Naive thymus-derived CD4-positive, alpha-beta T cell (primary cell): ENCODE measurements around the gene KLF11. TPM values are rescaled to one million over a fixed set of nuclear protein-coding genes. Genes with fewer than 3 reads are reported as not detected.
"Not testable (repeated sequence)": the region's sequence is repeated elsewhere in the genome, so short reads cannot be mapped to it uniquely, and the experiment has no call there.

Experiments
- ATAC-seq: fragments of 150-1000 bp; cut with Tn5 transposase; 2 replicates; pipeline ENCODE4 v1.10.0; 2021; ENCODE audit warnings: mild to moderate bottlenecking, moderate library complexity
- CTCF ChIA-PET: fragments of 350-600 bp; sonication (Branson Sonifier 250); formaldehyde crosslinking; loops from one replicate; lab custom pipeline; 2021; ENCODE audit warnings: antibody characterized with exemption; lab: Charles Lee
- POLR2A ChIA-PET: fragments of 350-600 bp; sonication (Branson Sonifier 250); formaldehyde crosslinking; loops from one replicate; lab custom pipeline; 2021; ENCODE audit warnings: antibody characterized with exemption, inconsistent platforms; lab: Charles Lee
- DNase-seq, 9 donors: peaks; one replicate each; pipeline versions ENCODE4 v3.0.0 to v3.0.0-alpha.2; 2020 to 2022; ENCODE audit warnings: mixed read lengths in 1 of 9
- H3K27ac ChIP-seq: one replicate; pipeline ENCODE4 v1.7.0; 2013; ENCODE audit warnings: mild to moderate bottlenecking, low read depth, low read length, moderate library complexity
- H3K27me3 ChIP-seq, 2 donors: one replicate each; pipeline ENCODE4 v1.7.0; 2013; ENCODE audit warnings: low read length in 2 of 2, mild to moderate bottlenecking in 2 of 2, moderate library complexity in 2 of 2; ENCODE audit not compliant: control insufficient read depth in 2 of 2, insufficient read depth in 2 of 2
- H3K36me3 ChIP-seq, 3 experiments: 1 replicate in 2 of 3; 2 replicates in 1 of 3; pipeline ENCODE4 v1.7.0; 2013; ENCODE audit warnings: low read length in 3 of 3, mild to moderate bottlenecking in 3 of 3, moderate library complexity in 1 of 3; ENCODE audit not compliant: insufficient read depth in 3 of 3, control insufficient read depth in 2 of 3
- H3K4me1 ChIP-seq, 2 donors: one replicate each; pipeline ENCODE4 v1.7.0; 2013; ENCODE audit warnings: low read length in 2 of 2, mild to moderate bottlenecking in 2 of 2, moderate library complexity in 1 of 2; ENCODE audit not compliant: control insufficient read depth in 2 of 2, insufficient read depth in 2 of 2
- H3K4me3 ChIP-seq: 2 replicates; pipeline ENCODE4 v1.7.0; 2013; ENCODE audit warnings: mild to moderate bottlenecking, low read length
- H3K9me3 ChIP-seq, 3 experiments: 1 replicate in 2 of 3; 2 replicates in 1 of 3; pipeline ENCODE4 v1.7.0; 2013; ENCODE audit warnings: low read length in 3 of 3; ENCODE audit not compliant: control insufficient read depth in 2 of 3
- H3K27ac Mint-ChIP-seq, 9 donors: one replicate each; pipeline ENCODE4 v1.8.0; 2020 to 2022; ENCODE audit warnings: mixed read lengths in 9 of 9, mild to moderate bottlenecking in 8 of 9, moderate library complexity in 5 of 9, inconsistent platforms in 2 of 9
- H3K27me3 Mint-ChIP-seq, 5 donors: one replicate each; pipeline ENCODE4 v1.8.0; 2021 to 2022; ENCODE audit warnings: mixed read lengths in 5 of 5, mild to moderate bottlenecking in 1 of 5
- H3K36me3 Mint-ChIP-seq, 5 donors: one replicate each; pipeline ENCODE4 v1.8.0; 2020 to 2022; ENCODE audit warnings: mixed read lengths in 5 of 5, mild to moderate bottlenecking in 3 of 5, inconsistent platforms in 1 of 5
- H3K4me1 Mint-ChIP-seq, 7 donors: one replicate each; pipeline ENCODE4 v1.8.0; 2020 to 2022; ENCODE audit warnings: mixed read lengths in 7 of 7, mild to moderate bottlenecking in 3 of 7, inconsistent platforms in 1 of 7
- H3K4me3 Mint-ChIP-seq, 10 donors: one replicate each; pipeline ENCODE4 v1.8.0; 2020 to 2022; ENCODE audit warnings: mild to moderate bottlenecking in 10 of 10, mixed read lengths in 10 of 10, moderate library complexity in 6 of 10, inconsistent platforms in 2 of 10
- H3K9me3 Mint-ChIP-seq, 11 donors: one replicate each; pipeline ENCODE4 v1.8.0; 2020 to 2022; ENCODE audit warnings: mixed read lengths in 11 of 11, mild to moderate bottlenecking in 4 of 11, inconsistent platforms in 1 of 11, moderate library complexity in 1 of 11
- intact Hi-C, 2 donors: fragments of 100-400 bp; cut with micrococcal nuclease; formaldehyde crosslinking; loops; one replicate each; pipeline ENCODE4 v1.15.1; 2023
- polyA plus RNA-seq, 2 donors: library from polyadenylated mRNA; unstranded; fragments of 300-500 nt; fragmentation: Illumina TruSeq; gene quantifications; one replicate each; pipeline ENCODE4 v1.2.3, GENCODE V29; 2021
- total RNA-seq, 6 experiments: library from RNA in 5 of 6; stranded (reverse) in 5 of 6; gene quantifications; 1 replicate in 5 of 6; 2 replicates in 1 of 6; pipeline ENCODE4 v1.2.3 and lab custom pipeline; 2021 to 2026

Gene KLF11
- total and polyA plus RNA-seq, 7 experiments from 2014 or later, result 1.3 to 48.6 (median 4.8) TPM

DNA sequence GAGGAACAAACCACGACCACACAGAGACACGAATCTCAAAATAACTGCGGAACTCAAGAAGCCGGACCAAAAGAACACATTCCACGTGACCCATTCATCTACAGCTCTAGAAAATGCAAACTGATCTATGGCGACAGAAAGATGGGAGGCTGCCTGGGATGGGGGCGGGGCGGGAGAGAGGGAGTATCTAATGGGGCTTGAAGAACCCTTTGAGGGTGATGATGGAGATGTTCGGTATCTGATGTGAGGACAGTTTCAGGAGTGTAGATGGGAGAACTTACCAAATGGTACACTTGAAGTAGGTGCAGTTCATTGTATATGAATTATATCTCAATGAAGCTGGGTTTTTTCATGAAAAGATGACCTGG, 34.6 kb upstream of the KLF11 start:
- Mint-ChIP-seq H3K27me3 (peaks cover 5 to 27% (median 11%) of the 10 kb centered on the region in 5 donors), H3K4me3 (peak overlapping the region in 1 of 10 donors; percentile 23), H3K36me3 (no peaks in the 10 kb centered on the region), H3K27ac (no peak overlapping the region), H3K4me1 (peaks cover 0 to 1% (median 0%) of the 10 kb centered on the region in 7 donors), H3K9me3 (no peaks in the 10 kb centered on the region)
- H3K36me3 ChIP-seq, result no peaks in the 10 kb centered on the region
- H3K4me3 ChIP-seq, result no peak overlapping the region
- intact Hi-C loops, result no loop called here
- no peaks in the 10 kb centered on the region for H3K4me1 ChIP-seq
- H3K27ac ChIP-seq, result no peak overlapping the region
- CTCF ChIA-PET, result interaction anchor here (0.6 kb wide), 1 partner anchor 164 kb away, joined by 3 read pairs; no protein-coding TSS in a partner anchor
- DNase-seq (no peak), ATAC-seq (no peak)
- no peaks in the 10 kb centered on the region for H3K27me3 ChIP-seq
- POLR2A ChIA-PET, result no interaction called here
- H3K9me3 ChIP-seq, result no peaks in the 10 kb centered on the region

DNA sequence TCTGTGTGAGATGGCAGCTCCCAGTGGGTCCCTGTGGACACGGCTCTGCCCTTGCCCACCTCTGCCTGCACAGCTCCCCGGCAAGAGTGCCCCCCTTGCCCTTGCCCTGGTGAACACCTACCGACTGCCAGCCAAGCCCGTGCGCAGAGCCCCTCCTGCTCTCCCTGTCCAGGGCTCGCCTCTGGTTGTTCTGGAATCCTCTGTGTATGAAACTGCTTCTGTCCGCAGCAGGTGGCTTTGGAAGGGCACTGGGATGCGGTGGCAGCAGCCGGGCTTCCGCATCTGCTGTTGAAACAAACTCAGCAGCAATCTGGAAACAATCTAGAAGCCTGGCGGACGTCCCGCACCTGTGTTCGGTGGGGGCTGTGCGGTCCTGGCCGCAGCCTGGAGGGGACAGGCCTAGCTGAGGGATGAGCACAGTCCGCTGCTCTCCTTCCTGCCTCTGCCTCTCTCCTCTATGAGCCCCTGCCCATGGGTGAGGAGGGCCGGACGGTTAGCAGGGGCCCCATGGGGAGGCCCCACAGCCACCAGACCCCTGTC, 34.0 kb upstream of the KLF11 start:
- ChIA-PET CTCF (no interaction called here), POLR2A (no interaction called here)
- no peak for DNase-seq
- Mint-ChIP-seq H3K4me3 (no peak overlapping the region), H3K36me3 (no peaks in the 10 kb centered on the region), H3K9me3 (no peaks in the 10 kb centered on the region), H3K27me3 (peaks cover 5 to 27% (median 11%) of the 10 kb centered on the region in 5 donors), H3K4me1 (peaks cover 0 to 1% (median 0%) of the 10 kb centered on the region in 7 donors), H3K27ac (no peak overlapping the region)
- H3K4me1 ChIP-seq, result no peaks in the 10 kb centered on the region
- H3K36me3 ChIP-seq, result no peaks in the 10 kb centered on the region
- intact Hi-C loops, result no loop called here
- H3K4me3 ChIP-seq, result no peak overlapping the region
- no peaks in the 10 kb centered on the region for H3K27me3 ChIP-seq
- H3K9me3 ChIP-seq, result no peaks in the 10 kb centered on the region
- ATAC-seq, result no peak
- no peak overlapping the region for H3K27ac ChIP-seq

DNA sequence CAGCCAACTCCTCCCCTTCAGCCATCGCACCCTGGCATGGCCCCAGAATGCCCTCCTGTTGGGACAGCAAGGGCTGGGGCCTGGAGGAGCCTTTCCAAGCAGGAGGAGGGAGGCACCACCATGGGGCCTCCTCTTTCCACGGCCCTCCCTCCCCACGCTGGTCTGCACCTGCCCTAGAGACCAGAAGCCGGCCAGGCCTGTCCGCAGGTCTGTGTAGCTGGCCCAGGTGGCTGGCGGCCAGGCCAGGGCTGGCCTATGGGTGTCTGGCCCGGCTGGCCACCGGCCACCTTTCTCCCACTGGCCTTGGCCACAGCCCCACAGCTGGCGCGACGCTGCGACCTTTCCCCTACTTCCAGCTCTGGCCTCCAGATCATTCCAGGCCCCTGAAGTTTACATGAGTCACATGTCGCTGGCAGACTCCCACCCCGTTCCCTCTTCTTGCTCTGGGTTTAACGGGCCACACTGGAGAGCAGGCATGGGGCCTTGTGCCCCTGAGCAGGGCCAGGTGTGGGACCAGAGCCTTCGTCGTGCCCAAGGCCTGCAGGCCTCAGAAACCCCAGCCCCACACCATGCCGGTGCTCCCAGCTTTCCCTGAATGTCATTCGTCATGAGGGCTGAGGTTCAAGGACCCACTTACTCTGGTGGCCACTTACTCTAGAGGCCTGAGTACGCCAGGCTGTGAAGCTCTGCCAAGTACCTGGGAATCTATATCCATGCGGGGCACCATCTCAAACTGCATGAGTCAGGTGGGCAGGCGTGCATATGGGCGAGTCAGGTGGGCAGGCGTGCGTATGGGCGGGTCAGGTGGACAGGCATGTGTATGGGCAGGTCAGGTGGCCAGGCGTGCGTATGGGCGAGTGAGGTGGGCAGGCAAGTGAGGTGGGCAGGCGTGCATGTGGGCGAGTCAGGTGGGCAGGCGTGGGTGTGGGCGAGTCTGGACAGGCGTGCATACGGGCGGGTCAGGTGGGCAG, 33.3 kb upstream of the KLF11 start:
- intact Hi-C loops, result no loop called here
- peaks cover 5 to 27% (median 11%) of the 10 kb centered on the region in 5 donors for H3K27me3 Mint-ChIP-seq
- Histone ChIP-seq H3K4me1 (no peaks in the 10 kb centered on the region), H3K9me3 (no peaks in the 10 kb centered on the region), H3K36me3 (no peaks in the 10 kb centered on the region), H3K4me3 (no peak overlapping the region), H3K27ac (no peak overlapping the region), H3K27me3 (no peaks in the 10 kb centered on the region)
- ChIA-PET POLR2A (no interaction called here), CTCF (no interaction called here)
- no peak overlapping the region for H3K27ac Mint-ChIP-seq
- H3K4me1 Mint-ChIP-seq, result peaks cover 0 to 1% (median 0%) of the 10 kb centered on the region in 7 donors
- DNase-seq (no peak), ATAC-seq (peak; percentile 6)
- H3K9me3 Mint-ChIP-seq, result no peaks in the 10 kb centered on the region
- H3K4me3 Mint-ChIP-seq, result no peak overlapping the region
- no peaks in the 10 kb centered on the region for H3K36me3 Mint-ChIP-seq

DNA sequence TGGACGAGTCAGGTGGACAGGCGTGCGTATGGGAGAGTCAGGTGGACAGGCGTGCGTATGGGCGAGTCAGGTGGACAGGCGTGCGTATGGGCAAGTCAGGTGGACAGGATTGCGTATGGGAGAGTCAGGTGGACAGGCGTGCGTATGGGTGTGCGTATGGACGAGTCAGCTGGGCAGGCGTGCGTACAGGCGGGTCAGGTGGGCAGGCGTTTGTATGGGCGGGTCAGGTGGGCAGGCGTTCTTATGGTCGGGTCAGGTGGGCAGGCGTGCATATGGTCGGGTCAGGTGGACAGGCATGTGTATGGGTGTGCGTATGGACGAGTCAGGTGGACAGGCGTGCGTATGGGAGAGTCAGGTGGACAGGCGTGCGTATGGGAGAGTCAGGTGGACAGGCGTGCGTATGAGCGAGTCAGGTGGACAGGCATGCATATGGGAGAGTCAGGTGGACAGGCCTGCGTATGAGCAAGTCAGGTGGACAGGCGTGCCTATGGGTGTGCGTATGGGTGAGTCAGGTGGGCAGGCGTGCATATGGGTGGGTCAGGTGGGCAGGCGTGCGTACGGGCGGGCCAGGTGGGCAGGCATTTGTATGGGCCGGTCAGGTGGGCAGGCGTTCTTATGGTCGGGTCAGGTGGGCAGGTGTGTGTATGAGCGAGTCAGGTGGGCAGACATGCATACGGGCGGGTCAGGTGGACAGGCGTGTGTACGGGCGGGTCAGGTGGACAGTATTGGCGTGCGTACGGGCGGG, 32.3 kb upstream of the KLF11 start:
- H3K4me3 Mint-ChIP-seq, H3K4me1 ChIP-seq, POLR2A ChIA-PET, H3K4me1 Mint-ChIP-seq, H3K27ac ChIP-seq, H3K27ac Mint-ChIP-seq, H3K9me3 ChIP-seq, H3K9me3 Mint-ChIP-seq, intact Hi-C loops, DNase-seq, H3K4me3 ChIP-seq, H3K36me3 ChIP-seq, CTCF ChIA-PET, H3K27me3 ChIP-seq, ATAC-seq, H3K36me3 Mint-ChIP-seq: not testable (repeated sequence)
- H3K27me3 Mint-ChIP-seq, result peaks cover 2 to 25% (median 11%) of the 10 kb centered on the region in 5 donors

DNA sequence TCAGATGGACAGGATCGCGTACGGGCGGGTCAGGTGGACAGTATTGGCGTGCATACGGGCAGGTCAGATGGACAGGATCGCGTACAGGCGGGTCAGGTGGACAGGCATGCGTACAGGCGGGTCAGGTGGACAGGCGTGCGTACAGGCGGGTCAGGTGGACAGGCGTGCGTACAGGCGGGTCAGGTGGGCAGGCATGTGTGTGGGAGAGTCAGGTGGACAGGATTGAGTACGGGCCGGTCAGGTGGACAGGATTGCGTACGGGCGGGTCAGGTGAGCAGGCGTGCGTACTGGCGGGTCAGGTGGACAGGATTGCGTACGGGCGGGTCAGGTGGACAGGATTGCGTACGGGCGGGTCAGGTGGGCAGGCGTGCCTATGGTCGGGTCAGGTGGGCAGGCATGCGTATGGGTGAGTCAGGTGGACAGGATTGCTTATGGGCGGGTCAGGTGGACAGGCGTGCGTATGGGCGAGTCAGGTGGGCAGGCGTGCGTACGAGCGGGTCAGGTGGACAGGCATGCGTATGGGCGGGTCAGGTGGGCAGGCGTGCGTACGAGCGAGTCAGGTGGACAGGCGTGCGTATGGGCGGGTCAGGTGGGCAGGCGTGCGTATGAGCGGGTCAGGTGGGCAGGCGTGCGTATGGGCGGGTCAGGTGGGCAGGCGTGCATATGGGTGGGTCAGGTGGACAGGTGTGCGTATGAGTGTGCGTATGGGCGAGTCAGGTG, 31.6 kb upstream of the KLF11 start:
- ATAC-seq, H3K27ac Mint-ChIP-seq, H3K4me3 ChIP-seq, H3K4me3 Mint-ChIP-seq, H3K4me1 ChIP-seq, DNase-seq, H3K36me3 Mint-ChIP-seq, H3K4me1 Mint-ChIP-seq, H3K27ac ChIP-seq, intact Hi-C loops, H3K9me3 ChIP-seq, POLR2A ChIA-PET, H3K9me3 Mint-ChIP-seq, H3K27me3 ChIP-seq, CTCF ChIA-PET, H3K36me3 ChIP-seq: not testable (repeated sequence)
- H3K27me3 Mint-ChIP-seq, result peaks cover 2 to 22% (median 10%) of the 10 kb centered on the region in 5 donors

DNA sequence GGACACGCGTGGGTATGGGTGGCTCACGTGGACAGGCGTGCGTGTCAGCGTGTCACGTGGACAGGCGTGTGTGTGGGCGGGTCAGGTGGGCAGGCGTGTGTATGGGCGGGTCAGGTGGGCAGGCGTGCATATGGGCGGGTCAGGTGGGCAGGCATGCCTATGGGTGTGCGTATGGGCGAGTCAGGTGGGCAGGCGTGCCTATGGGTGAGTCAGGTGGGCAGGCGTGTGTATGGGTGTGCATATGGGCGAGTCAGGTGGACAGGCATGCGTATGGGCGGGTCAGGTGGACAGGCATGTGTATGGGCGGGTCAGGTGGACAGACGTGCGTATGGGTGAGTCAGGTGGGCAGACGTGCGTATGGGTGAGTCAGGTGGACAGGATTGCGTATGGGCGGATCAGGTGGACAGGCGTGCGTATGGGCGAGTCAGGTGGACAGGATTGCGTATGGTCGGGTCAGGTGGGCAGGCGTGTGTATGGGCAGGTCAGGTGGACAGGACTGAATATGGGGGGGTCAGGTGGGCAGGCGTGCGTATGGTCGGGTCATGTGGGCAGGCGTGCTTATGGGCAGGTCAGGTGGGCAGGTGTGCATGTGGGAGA, 30.9 kb upstream of the KLF11 start:
- H3K27me3 ChIP-seq, H3K9me3 ChIP-seq, H3K4me3 Mint-ChIP-seq, H3K4me1 ChIP-seq, CTCF ChIA-PET, H3K36me3 ChIP-seq, DNase-seq, POLR2A ChIA-PET, intact Hi-C loops, H3K4me1 Mint-ChIP-seq, H3K27ac ChIP-seq, H3K9me3 Mint-ChIP-seq, H3K4me3 ChIP-seq, H3K36me3 Mint-ChIP-seq, H3K27ac Mint-ChIP-seq: not testable (repeated sequence)
- peak; percentile 22 for ATAC-seq
- H3K27me3 Mint-ChIP-seq, result peaks cover 3 to 16% (median 4%) of the 10 kb centered on the region in 5 donors
